SH-SY5Y (cell line): ENCODE measurements around the gene KRT84.

Source experiments
- GATA2 ChIP-seq: IDR thresholded peaks from 2 replicates; pipeline ENCODE4 v1.6.1; 2011; ENCODE audit warnings: mild to moderate bottlenecking, low read depth, low read length
- GATA3 ChIP-seq: IDR thresholded peaks from 2 replicates; pipeline ENCODE4 v1.6.1; 2011; ENCODE audit warnings: low read depth, mild to moderate bottlenecking, low read length, moderate library complexity

KRT84 gene

DNA sequence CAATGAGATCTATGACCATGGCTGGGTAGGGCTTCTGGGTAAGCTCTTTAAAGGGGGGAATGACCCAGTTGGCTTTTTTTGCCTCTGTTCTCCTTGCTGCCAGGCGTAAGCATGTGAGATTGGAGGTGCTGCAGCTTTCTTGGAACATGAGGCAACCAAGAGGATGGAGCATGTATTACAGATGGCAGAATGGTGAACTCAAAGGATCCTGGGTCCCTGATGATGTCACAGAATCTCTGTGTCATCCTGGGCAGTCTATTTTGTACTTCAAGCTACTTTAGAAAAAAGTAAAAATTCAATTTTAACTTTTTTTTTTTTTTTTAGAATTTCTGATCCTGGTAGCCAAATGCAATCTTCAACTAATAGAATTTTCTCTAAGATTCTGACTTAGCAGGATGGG lies 12.7 kb upstream of the KRT84 start:
- TF ChIP-seq GATA3 (no peak), GATA2 (no peak)

DNA sequence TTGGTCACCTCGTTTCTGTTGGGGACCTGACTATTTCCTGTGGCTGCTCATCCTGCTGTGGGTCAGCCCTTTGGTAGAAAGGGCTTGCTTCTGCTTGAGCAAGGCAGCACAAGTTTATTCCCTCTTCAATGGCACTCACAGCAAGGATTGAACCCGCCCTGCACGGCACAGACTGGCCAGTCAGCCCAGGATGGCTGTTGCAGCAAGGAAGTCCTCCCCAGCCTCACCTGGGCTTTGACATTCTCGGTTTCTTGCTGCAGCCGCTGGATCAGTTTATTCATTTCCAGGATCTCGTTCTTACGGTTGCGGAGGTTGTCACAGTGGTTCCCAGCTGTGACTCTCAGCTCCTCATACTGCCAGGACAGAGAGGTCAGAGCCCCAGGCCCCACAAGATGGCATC lies 11.2 kb upstream of the KRT84 start:
- TF ChIP-seq GATA3 (no peak), GATA2 (no peak)

DNA sequence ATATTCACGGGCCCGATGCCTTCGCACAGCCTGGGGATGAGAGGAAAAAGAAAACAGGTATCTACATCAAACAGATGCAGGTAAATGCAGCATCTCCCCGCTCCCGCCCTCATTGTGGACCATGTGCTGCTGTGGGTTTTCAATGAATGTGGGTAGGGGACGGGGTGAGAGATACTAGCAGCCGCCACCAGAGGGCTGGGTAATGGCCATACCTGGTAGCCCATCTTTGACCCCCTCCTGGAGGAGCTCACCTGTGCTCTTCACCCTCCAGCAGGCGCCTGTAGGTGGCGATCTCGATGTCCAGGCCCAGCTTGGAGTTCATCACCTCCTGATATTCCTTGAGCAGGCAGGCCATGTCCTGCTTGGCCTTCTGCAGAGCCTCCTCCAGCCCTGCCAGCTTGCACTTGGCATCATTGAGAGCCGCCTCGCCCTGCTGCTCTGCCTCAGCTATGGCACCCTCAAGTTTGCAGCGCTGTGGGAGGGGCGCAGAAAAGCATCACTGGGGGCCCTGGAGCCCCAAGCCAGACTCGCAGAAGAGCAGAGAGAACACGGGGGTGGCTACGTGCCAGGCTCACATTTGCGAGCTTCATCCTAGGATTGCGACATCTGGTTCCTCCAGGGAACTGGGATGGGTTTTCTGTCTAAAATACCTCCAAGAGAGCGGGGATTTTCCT lies 10.4 kb upstream of the KRT84 start:
- TF ChIP-seq GATA2, result no peak
- no peak for TF ChIP-seq GATA3

DNA sequence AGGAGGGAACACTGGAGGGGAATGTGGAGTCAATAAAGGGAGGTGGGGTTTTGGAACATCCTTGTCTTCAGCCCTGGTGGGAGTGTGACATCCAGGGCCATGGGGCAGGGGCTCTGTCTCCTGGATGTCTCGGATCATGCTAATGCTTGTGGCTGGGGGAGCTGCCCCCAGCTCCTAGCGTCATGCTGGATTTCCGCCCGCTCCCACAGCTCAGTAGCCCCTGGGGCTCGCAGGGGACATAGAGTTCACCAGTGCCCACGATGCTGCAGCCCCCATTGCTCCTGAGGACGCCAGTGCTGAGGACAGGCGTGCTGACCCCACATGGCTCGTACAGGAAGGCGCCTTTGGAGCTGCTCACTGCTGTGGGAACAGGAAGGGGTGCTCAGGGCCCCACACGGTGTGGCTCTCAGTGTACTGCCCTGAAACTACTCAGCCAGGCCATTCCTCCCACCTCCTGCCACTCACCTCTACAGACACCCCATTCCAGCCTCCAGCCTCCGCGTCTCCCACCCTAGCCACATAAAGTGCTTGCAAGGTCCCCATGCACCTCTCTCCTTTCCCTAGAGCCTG lies 9.5 kb upstream of the KRT84 start:
- TF ChIP-seq GATA3, result no peak
- TF ChIP-seq GATA2, result no peak

DNA sequence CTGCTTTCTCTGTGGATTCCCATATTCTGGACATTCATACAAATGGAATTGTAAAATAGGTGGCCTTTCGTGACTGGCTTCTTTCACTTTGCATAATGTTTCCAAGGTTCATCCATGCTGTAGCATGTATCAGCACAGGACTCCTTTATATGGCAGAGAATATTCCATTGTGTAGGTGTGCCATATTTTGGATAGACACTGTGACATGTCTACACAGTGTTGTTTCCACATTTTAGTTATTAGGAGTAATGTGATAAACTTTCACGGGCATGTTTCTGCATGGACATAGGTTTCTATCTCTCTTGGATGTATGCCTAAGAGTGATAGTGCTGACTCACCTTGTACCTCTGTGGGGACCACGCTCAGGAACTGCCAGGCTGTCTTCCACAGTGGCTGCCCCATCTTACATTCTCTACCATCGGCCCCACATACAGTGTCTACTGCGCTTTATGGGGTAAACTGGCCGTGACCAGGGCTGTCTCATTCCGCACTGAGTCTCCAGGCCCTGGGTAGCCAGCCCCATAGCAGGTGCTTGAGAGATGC lies 7.1 kb upstream of the KRT84 start:
- TF ChIP-seq GATA2, result no peak
- TF ChIP-seq GATA3, result no peak

DNA sequence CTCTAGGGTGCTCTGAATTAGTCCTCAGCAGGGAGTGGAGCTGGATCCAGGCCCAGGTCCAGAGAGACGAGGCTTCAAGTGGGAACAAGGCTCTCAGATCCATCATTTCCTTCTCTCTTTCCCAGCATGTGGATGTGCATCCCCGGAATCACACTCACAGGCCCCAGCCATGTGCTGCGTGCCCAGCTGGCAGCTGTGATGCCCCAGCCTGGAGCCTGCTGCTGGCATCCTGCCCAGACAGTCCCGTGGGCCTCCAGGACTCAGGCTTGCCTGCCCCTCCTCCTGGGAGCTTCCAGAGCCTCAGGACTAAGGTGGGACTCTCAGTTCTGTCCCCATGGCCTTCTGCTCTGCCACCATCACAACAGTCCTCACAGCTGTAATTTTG lies 6.2 kb upstream of the KRT84 start:
- TF ChIP-seq GATA3, result no peak

DNA sequence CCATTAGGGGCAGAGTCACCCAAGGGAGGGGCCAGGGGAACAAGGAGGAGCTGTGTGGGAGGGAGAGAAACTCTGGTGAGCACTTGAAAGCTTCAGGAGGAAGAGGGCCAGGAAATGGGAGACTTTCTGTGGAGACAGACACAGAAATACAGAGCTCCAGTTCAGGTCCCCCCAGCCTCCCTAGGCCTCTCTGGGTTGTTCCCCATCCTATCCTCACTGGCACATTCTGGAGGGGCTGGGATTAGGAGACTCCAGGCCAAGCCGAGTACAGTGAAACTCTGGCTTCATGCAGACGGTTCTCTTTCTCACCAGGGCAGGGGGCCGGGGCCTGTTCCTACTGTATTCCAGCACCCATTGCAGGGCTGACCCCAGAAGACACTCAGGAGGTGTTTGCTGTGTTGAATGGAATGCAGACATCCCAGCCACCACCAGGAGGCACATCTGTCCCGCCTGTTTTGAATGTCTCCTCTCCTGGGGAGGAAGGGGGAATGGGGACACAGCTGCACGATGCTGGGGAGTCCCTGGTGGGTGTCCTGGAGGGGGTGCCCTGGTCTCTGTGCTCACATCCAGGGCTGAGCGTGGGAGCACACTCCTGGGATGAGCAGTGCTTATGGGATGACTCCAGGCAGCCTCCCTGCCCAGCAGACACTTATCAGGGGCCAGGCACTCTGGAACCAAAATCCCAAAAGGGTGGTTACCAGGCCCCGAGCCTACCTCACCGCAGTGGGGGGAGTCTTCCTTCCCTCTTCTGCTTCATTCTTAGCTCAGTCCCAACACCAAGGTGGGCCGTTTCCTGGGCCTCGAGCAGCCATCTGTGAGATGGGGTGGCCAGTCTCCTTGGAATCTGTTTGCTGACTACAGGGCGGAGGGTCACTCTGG lies 5.5 kb upstream of the KRT84 start:
- TF ChIP-seq GATA2, result no peak
- no peak for TF ChIP-seq GATA3

DNA sequence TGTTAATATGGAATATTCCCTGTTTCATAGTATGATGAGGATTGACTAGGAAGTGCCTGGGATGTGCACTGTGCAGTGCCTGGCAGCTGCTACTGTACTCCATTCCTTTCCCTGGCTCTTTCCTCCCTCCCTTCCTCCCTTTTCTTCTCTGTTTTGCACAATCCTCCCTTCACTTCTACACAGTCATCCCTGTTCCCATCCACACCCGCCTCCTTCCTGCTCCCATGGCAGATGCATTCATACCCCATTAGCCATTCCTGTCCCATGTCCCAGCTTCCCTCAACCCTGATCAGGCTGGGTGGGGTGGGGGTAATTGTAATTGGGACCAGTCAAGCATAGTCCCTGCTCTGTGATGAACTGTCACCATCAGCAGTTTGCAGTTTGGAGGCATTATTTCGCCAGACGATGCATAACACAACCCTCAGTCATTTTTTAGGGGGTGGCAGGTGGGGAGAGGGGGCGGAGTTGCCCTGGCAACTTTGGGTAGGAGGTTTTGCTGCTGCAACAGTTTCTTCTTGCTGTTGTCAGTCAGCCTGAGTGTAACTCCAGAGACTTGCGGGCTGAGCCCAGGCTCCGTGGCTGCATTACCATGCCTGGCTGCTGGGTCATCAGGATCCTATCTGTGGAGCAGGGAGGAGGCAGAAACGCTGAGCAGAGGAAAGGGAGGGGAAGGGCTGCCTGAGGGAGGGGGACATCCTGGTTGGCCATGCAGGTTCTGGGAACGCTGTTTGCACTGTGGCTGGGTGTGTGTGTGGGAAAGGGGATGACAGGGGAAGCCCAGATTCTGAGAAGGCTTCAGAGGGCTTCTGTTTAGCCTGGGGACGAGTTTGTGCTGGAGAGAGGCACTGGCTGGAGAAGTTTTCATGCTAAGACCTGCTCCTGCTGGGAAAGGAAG lies 4.1 kb upstream of the KRT84 start:
- TF ChIP-seq GATA2 (no peak), GATA3 (no peak)

DNA sequence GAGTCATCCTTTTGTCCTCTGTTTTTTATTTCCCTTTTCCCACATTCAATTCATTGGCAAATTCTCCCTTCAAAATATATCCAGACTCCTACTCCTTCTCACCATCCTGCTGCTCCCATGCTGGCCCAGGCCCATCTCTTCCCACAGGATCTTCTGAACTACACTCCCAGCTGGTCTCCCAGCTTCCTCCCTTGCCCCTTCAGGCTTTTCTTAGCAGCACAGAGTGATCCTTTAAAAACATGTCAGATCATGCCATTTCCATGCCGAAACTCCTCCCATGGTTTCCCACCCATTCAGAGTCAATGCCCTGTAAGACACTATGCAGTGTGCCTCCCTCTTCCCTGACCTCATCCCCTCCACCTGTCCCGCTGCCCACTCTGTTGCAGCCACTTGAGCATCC lies 2.4 kb upstream of the KRT84 start:
- TF ChIP-seq GATA2 (no peak), GATA3 (no peak)

DNA sequence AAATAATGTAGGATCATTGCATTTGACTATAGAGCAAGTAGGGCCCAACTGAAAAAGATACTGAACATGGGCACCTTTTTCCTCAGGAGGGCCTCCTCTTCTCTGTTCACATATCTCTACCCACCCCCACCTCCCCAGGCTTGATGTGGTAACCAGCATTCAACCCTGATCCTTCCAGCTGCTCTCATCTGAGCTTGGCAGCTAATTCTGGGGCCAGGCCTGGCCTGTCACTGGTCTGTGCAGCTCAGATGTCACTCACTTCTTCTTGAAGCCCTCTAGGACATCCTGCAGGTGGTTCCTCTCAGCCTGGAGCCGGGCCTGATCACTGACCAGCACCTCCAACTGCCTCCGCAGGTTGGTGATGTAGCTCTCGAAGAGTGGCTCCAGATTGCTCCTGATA lies 2.1 kb downstream of the KRT84 start:
- TF ChIP-seq GATA2, result no peak

DNA sequence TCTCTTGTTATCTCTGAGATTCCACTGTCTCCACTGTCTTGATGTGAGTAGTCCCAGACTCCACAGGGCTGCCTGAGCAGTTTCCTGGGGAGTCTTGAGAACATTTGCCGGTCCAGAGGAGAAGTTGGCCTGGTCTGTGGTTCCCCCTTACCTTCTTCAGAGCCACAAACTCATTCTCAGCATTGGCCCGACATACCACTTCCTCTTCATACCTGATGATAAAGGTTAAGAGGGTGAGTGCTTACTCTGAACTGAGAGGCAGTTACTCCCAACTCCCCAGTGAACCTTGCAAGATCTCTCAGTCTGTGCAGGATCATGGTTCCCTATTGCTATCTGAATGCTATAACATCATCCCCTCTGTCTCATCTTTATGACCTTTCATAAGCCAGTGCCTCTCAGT lies 2.6 kb downstream of the KRT84 start:
- TF ChIP-seq GATA2 (no peak), GATA3 (no peak)

DNA sequence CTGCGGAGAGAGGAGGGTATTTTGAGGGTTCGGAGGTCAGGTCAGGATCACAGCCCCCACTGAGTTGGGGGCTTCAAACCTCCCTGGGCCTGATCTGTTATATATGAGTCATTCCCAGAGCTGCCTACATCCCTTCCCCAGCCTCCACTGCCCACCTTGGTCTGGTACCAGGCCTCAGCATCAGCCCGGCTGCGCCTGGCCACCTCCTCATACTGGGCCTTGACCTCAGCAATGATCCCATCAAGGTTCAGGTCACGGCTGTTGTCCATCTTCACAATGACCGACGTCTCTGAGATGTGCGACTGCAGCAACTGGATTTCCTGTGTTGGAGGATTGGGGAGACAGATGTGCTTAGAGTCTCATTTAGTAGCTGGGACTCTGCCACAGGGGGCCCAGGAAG lies 4.2 kb downstream of the KRT84 start:
- TF ChIP-seq GATA2, result no peak
- TF ChIP-seq GATA3, result no peak

DNA sequence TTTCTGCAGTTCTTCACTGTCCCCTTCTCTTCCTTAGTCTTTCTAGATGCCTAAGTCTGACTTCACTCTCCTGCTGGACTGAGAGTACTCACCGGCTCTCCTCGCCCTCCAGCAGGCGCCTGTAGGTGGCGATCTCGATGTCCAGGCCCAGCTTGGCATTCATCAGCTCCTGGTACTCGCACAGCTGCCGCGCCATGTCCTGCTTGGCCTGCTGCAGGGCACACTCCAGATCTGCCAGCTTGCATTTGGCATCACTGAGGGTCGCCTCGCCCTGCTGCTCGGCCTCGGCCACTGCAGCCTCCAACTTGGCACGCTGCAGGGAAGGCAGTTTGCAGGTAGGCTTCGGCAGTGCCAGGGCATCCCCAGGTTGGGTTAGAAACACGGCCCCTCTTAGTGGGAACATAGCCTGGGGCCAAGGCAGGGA lies 5.2 kb downstream of the KRT84 start:
- no peak for TF ChIP-seq GATA2

DNA sequence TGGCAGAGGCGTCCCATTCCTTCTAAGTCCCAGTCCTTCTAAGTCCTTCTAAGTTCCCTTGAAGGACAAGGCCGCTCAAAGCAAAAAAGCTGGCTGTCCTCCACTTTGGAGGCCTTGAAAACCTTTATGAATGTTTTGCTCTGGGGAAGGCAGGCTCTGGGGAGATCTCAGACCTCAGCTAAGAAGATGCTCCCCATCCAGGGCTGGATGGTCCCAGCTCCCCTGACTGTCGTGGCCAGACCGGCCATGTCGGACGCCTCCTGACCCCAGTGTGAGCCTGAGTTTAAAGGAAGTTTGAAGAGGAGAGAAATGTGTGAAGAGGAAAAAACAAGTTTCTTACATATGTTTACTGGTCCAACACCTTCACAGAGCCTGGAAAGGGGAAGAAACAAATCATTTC lies 5.9 kb downstream of the KRT84 start:
- no peak for TF ChIP-seq GATA3
- no peak for TF ChIP-seq GATA2

DNA sequence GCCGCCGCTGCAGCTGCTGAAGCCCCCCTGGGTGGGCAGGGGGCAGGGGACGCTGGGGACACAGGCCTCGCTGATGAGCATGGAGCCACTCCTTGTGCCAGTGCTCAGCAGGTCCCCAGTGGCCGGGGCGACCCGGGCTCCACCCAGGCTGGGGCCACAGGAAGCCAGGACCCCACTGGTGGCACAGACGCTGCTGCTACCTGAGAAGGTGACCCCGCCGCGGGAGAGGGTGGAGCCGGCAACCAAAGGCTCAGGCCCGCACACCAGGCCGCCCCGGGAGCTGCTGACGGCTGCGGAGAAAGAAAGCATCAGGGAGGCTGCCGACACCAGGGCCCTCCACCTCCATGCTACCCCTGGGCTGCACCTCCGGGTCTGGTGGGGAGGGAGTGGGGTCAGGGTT lies 7.4 kb downstream of the KRT84 start:
- TF ChIP-seq GATA2, result no peak
- no peak for TF ChIP-seq GATA3

DNA sequence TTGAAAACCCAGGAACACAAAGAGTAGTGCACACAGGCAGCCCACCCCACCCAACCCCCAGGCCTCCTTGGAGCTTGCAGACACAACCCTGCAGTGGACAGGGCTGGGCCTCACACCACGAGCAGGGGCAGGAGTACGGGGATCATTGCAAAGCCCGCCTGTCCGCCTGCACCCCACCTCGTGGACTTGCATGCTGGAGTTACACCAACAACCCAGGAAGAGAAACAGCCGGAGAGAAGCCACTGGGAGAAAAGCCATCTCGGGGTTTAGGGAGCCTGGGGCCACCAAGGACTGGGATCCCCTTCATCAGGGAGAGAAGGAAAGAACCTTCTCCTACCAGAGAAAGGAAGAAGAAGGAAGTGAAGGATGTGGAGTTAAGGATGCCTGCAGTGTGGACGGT lies 8.2 kb downstream of the KRT84 start:
- TF ChIP-seq GATA3 (no peak), GATA2 (no peak)
